ENCODE measurements around the gene CNPY2.
A peak's percentile ranks its signal among the peaks of the same experiment; 100 is the strongest.
"Not testable (repeated sequence)": the region's sequence is repeated elsewhere in the genome, so short reads cannot be mapped to it uniquely, and the experiment has no call there.

CNPY2 gene

GRCh38 chr12:56315622-56316473, at the start of gene CNPY2:
CNPY2 (minus strand) TSS chr12:56315988; CDS start chr12:56315217, 771 bp downstream.
- DNase-seq (ENCODE audit: low read depth) = peak; percentile 90

- DNase-seq (ENCODE audit: low read depth) = no peak
Measured at GRCh38 chr12:56362130-56363059, 46.6 kb upstream of the CNPY2 start, which contains the start of gene APOF. APOF (minus strand) TSS chr12:56362857; CDS start chr12:56362745, 112 bp downstream.

- no peak for DNase-seq (ENCODE audit: low read depth)
Measured at GRCh38 chr12:56361487-56362129, 45.8 kb upstream of the CNPY2 start.

- DNase-seq (ENCODE audit: low read depth) = peak; percentile 99
Measured at GRCh38 chr12:56359851-56360767, 44.3 kb upstream of the CNPY2 start, which contains the start of gene STAT2. STAT2 (minus strand) TSS chr12:56360107; CDS start chr12:56356571, 3,536 bp downstream.

GRCh38 chr12:56358836-56359532, 43.2 kb upstream of the CNPY2 start:
- no peak for DNase-seq (ENCODE audit: low read depth)

GRCh38 chr12:56351325-56351724, 35.5 kb upstream of the CNPY2 start:
- no peak for DNase-seq (ENCODE audit: low read depth)

- DNase-seq (ENCODE audit: low read depth) = no peak
Measured at GRCh38 chr12:56350662-56351061, 34.9 kb upstream of the CNPY2 start.

- no peak for DNase-seq (ENCODE audit: low read depth)
Measured at GRCh38 chr12:56348776-56349175, 33.0 kb upstream of the CNPY2 start.

- DNase-seq (ENCODE audit: low read depth) = not testable (repeated sequence)
Measured at GRCh38 chr12:56347255-56347654, 31.5 kb upstream of the CNPY2 start.

- no peak for DNase-seq (ENCODE audit: low read depth)
Measured at GRCh38 chr12:56346675-56347074, 30.9 kb upstream of the CNPY2 start.

- DNase-seq (ENCODE audit: low read depth) = not testable (repeated sequence)
Measured at GRCh38 chr12:56342290-56342689, 26.5 kb upstream of the CNPY2 start.

GRCh38 chr12:56341616-56342015, 25.8 kb upstream of the CNPY2 start:
- DNase-seq (ENCODE audit: low read depth) = no peak

- no peak for DNase-seq (ENCODE audit: low read depth)
Measured at GRCh38 chr12:56339158-56339422, 23.3 kb upstream of the CNPY2 start.

- peak; percentile 79 for DNase-seq (ENCODE audit: low read depth)
Measured at GRCh38 chr12:56338308-56339157, 22.7 kb upstream of the CNPY2 start, which contains the start of gene IL23A. IL23A (plus strand) TSS chr12:56338884; CDS start chr12:56339045, 161 bp downstream.

- DNase-seq (ENCODE audit: low read depth) = no peak
Measured at GRCh38 chr12:56337753-56338251, 22.0 kb upstream of the CNPY2 start.

- no peak for DNase-seq (ENCODE audit: low read depth)
Measured at GRCh38 chr12:56336361-56337167, 20.8 kb upstream of the CNPY2 start.

- not testable (repeated sequence) for DNase-seq (ENCODE audit: low read depth)
Measured at GRCh38 chr12:56335527-56335926, 19.7 kb upstream of the CNPY2 start.

GRCh38 chr12:56334490-56334793, 18.7 kb upstream of the CNPY2 start:
- no peak for DNase-seq (ENCODE audit: low read depth)

Measured in activated T-cell treated with anti-CD3 and anti-CD28 coated beads for 48 hours (primary cell).